Gastroesophageal sphincter (tissue), 3 donors: ENCODE data around the gene ADGRG1.

Experiments used
- POLR2A ChIP-seq, 2 donors: fragments of 450-650 bp; IDR thresholded peaks; one replicate each; pipeline ENCODE4 v1.6.1; 2017; ENCODE audit warnings: antibody characterized with exemption in 2 of 2, mild to moderate bottlenecking in 2 of 2, moderate library complexity in 1 of 2
- POLR2AphosphoS5 ChIP-seq: sonication (generic); formaldehyde crosslinking; IDR thresholded peaks from one replicate; pipeline ENCODE4 v1.6.1; 2017; ENCODE audit warnings: antibody characterized with exemption
- TF ChIP-seq, protein P1 (sequence below), 4 experiments: fragments of 200-600 bp in 2 of 4; fragments of 450-650 bp in 2 of 4; sonication (generic) in 1 of 4; IDR thresholded peaks; one replicate each; pipeline ENCODE4 v1.5.1; 2017 to 2019; ENCODE audit warnings: antibody characterized with exemption in 4 of 4, mild to moderate bottlenecking in 2 of 4, moderate library complexity in 2 of 4

DNA sequence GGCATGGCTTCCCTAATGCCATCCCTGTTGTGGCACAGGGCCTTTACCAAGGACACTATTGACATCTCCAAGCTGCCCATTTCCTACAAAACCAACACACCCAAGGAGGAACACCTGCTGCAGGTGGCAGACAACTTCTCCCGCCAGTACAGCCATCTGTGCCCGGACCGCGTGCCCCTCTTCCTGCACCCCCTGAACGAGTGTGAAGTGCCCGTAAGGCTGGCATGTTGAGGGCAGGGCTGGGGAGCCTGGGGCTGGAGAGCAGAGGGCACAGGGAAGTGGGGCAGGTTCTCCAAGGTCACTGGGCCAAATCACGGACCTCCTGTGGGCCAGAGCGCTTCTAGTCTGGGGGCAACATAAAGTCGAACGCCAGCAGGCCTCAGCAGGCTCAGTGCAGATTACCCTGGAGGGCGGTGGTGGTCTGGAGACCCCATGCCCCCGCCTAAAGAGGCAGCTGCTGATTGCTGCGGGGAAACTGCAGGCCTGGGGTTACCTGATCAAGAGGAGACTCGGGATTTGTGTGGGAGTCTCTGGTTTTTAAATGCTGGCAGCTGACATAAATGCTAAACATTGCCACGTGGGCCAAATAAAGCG, 70.5 kb downstream of the ADGRG1 start:
- TF ChIP-seq POLR2A (IDR thresholded peaks at IDR 0.05) (no peak), POLR2AphosphoS5 (no peak)
- TF ChIP-seq, protein P1, sequence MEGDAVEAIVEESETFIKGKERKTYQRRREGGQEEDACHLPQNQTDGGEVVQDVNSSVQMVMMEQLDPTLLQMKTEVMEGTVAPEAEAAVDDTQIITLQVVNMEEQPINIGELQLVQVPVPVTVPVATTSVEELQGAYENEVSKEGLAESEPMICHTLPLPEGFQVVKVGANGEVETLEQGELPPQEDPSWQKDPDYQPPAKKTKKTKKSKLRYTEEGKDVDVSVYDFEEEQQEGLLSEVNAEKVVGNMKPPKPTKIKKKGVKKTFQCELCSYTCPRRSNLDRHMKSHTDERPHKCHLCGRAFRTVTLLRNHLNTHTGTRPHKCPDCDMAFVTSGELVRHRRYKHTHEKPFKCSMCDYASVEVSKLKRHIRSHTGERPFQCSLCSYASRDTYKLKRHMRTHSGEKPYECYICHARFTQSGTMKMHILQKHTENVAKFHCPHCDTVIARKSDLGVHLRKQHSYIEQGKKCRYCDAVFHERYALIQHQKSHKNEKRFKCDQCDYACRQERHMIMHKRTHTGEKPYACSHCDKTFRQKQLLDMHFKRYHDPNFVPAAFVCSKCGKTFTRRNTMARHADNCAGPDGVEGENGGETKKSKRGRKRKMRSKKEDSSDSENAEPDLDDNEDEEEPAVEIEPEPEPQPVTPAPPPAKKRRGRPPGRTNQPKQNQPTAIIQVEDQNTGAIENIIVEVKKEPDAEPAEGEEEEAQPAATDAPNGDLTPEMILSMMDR (IDR thresholded peaks at IDR 0.05): no peak
